Esophagus (tissue), 2 donors: ENCODE data around the gene TMEM120B. TPM values are rescaled to one million over a fixed set of nuclear protein-coding genes. Genes with fewer than 3 reads are reported as not detected.
"Not testable (repeated sequence)": the region's sequence is repeated elsewhere in the genome, so short reads cannot be mapped to it uniquely, and the experiment has no call there.

Experiments
- H3K27ac ChIP-seq, 2 donors: one replicate each; pipeline ENCODE4 v1.5.1; 2013; ENCODE audit warnings: low read depth in 2 of 2, mild to moderate bottlenecking in 2 of 2, inconsistent platforms in 1 of 2, low read length in 1 of 2, moderate library complexity in 1 of 2
- H3K27me3 ChIP-seq, 2 donors: one replicate each; pipeline ENCODE4 v1.6.1; 2013; ENCODE audit warnings: low read length in 2 of 2, control low read depth in 1 of 2, mild to moderate bottlenecking in 1 of 2; ENCODE audit not compliant: insufficient read depth in 2 of 2, control insufficient read depth in 1 of 2
- H3K36me3 ChIP-seq, 2 donors: one replicate each; pipeline ENCODE4 v1.6.1; 2013; ENCODE audit warnings: low read length in 1 of 2; ENCODE audit not compliant: control insufficient read depth in 2 of 2, insufficient read depth in 2 of 2
- H3K4me1 ChIP-seq, 2 donors: one replicate each; pipeline ENCODE4 v1.6.1; 2013; ENCODE audit warnings: low read length in 1 of 2; ENCODE audit not compliant: control insufficient read depth in 2 of 2, insufficient read depth in 2 of 2
- H3K4me3 ChIP-seq, 2 donors: one replicate each; pipeline ENCODE4 v1.5.1; 2013; ENCODE audit warnings: low read length in 2 of 2, mild to moderate bottlenecking in 2 of 2, low read depth in 1 of 2, moderate library complexity in 1 of 2
- H3K9me3 ChIP-seq, 2 donors: one replicate each; pipeline ENCODE4 v1.6.1; 2013; ENCODE audit warnings: mild to moderate bottlenecking in 2 of 2, low read depth in 1 of 2, low read length in 1 of 2, moderate library complexity in 1 of 2; ENCODE audit not compliant: control insufficient read depth in 2 of 2, insufficient read depth in 1 of 2
- WGBS, 2 donors: extraction: QIAGEN DNeasy Blood & Tissue Kit; methylation state at CpG; one replicate each; pipeline ENCODE4 v1.1.7; 2013; 5-methylcytosine and 5-hydroxymethylcytosine counted together
- polyA plus RNA-seq, 2 donors: library from polyadenylated mRNA; stranded (reverse); fragments of 200-250 nt; gene quantifications; one replicate each; pipeline ENCODE4 v1.2.3, GENCODE V29; 2013
- donor health status: healthy with polysubstance abuse.
- donor health status: Bipolar disorder and iron deficiency.

The TMEM120B gene
- polyA plus RNA-seq, 2 donors: 1.9 to 5.1 TPM

- not testable (repeated sequence) for H3K9me3 ChIP-seq, H3K27ac ChIP-seq, H3K27me3 ChIP-seq, H3K4me3 ChIP-seq, H3K4me1 ChIP-seq, H3K36me3 ChIP-seq
- 79 to 84% methylated on average over 12 of the region's 13 CpGs for WGBS, 2 donors
Observed at GRCh38 chr12:121679661-121680197, 32.8 kb upstream of the TMEM120B start.

DNA sequence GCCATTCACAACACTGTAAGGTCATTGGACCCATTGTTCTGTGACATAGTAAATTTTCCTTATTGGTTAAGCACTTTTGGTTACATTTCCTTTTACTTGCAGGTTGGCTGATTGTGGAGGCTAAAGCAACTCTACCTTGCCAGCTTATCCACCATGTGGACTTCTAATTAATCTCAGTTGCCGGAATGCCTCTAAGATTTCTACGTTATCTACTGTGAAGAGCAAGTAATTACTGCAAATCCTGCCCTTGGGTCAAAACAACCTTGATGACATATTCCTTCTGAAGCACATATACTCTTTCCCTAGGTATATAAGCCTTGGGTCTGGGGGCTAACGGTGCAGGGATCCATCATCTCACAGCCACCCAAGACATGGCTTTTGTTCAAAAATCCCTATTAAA lies 23.6 kb upstream of the TMEM120B start:
- no peaks in the 10 kb centered on the region for H3K4me1 ChIP-seq
- H3K4me3 ChIP-seq: no peak overlapping the region
- WGBS, 2 donors: 61 to 63% methylated on average over 3 of the region's 3 CpGs
- no peaks in the 10 kb centered on the region for H3K36me3 ChIP-seq
- H3K27ac ChIP-seq: no peak overlapping the region
- no peaks in the 10 kb centered on the region for H3K27me3 ChIP-seq
- no peaks in the 10 kb centered on the region for H3K9me3 ChIP-seq

DNA sequence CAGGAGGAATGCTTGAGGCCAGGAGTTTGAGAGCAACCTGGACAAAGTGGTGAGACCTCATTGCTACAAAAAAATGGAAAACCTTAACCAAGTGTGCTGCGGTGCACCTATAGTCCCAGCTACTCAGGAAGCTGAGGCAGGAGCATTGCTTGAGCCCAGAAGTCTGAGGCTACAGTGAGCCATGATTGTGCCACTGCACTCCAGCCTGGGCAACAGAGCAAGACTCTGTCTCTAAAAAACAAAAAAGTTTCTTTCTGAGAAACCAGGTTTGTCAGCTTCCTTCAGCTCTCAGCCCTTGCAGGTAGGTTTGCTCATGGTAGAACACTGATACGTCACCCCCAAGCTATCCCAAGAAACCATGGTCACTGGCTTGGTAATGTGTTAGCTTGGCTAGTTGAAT lies 23.1 kb upstream of the TMEM120B start:
- H3K9me3 ChIP-seq: no peaks in the 10 kb centered on the region
- H3K4me1 ChIP-seq: no peaks in the 10 kb centered on the region
- no peaks in the 10 kb centered on the region for H3K27me3 ChIP-seq
- H3K36me3 ChIP-seq: no peaks in the 10 kb centered on the region
- no peak overlapping the region for H3K27ac ChIP-seq
- H3K4me3 ChIP-seq: no peak overlapping the region
- WGBS, 2 donors: 93 to 97% methylated on average over 2 of the region's 2 CpGs

DNA sequence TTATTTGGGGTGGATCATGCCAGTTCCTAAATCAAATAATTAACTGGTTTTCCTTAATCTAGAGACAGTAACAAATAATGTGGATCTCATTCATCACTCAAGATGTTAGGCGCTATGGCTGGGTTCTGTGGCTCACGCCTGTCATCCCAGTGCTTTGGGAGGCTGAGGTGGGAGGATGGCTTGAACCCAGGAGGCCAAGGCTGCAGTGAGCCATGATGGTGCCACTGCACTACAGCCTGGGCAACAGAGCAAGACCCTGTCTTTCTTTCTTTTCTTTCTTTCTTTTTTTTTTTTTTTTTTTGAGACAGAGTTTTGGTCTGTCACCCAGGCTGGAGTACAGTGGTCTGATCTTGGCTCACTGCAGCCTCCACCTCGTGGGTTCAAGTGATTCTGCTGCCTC lies 19.8 kb upstream of the TMEM120B start:
- not testable (repeated sequence) for H3K9me3 ChIP-seq, H3K36me3 ChIP-seq, H3K4me1 ChIP-seq, H3K27me3 ChIP-seq, H3K4me3 ChIP-seq, H3K27ac ChIP-seq
- WGBS, 2 donors: 71 to 75% methylated on average over 3 of the region's 3 CpGs

DNA sequence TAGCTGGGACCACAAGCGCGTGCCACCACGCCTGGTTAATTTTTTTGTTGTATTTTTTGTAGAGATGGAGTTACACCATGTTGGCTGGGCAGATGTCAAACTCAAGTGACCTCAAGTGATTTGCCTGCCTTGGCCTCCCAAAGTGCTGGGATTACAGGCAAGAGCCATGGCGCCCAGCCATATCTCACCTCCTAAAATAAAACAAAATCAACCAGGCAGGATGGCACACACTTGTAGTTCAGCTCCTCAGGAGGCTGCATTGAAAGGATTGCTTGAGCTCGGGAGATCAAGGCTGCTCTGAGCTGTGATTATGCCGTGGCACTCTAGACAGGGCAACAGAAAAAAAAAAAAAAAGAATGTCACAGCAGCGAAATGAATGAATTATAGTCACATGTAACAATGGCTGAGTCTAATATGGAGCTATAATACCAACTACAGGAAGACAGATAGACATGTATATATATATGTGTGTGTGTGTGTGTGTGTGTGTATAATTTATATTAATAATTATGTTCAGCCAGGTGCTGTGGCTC lies 19.3 kb upstream of the TMEM120B start:
- H3K36me3 ChIP-seq: no peaks in the 10 kb centered on the region
- H3K9me3 ChIP-seq: no peaks in the 10 kb centered on the region
- WGBS, 2 donors: 72 to 74% methylated on average over 7 of the region's 7 CpGs
- H3K27ac ChIP-seq: no peak overlapping the region
- no peak overlapping the region for H3K4me3 ChIP-seq
- H3K4me1 ChIP-seq: no peaks in the 10 kb centered on the region
- H3K27me3 ChIP-seq: no peaks in the 10 kb centered on the region

- H3K27me3 ChIP-seq: no peaks in the 10 kb centered on the region
- H3K9me3 ChIP-seq: no peaks in the 10 kb centered on the region
- WGBS, 2 donors: 41% methylated on average over 9 of the region's 9 CpGs
- H3K4me3 ChIP-seq: no peak overlapping the region
- H3K27ac ChIP-seq: no peak overlapping the region
- H3K36me3 ChIP-seq: no peaks in the 10 kb centered on the region
- H3K4me1 ChIP-seq: no peaks in the 10 kb centered on the region
Observed at GRCh38 chr12:121697093-121697698, 15.4 kb upstream of the TMEM120B start.

DNA sequence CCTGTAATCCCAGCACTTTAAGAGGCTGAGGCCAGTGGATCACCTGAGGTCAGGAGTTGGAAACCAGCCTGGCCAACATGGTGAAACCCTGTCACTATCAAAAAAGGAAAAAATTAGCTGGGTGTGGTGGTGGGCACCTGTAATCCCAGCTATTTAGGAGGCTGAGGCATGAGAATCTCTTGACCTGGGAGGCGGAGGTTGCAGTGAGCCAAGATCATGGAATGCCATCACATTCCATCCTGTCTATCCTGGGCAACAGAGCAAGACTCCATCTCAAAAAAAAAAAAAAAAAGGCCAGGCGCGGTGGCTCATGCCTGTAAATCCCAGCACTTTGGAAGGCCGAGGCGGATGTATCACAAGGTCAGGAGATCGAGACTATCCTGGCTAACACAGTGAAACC lies 14.7 kb upstream of the TMEM120B start:
- H3K27me3 ChIP-seq, H3K27ac ChIP-seq, H3K4me1 ChIP-seq, H3K36me3 ChIP-seq, H3K4me3 ChIP-seq, H3K9me3 ChIP-seq: not testable (repeated sequence)
- WGBS, 2 donors: 91 to 95% methylated on average over 5 to 6 of the region's 6 CpGs

GRCh38 chr12:121701667-121702277 lies 10.8 kb upstream of the TMEM120B start:
- Histone ChIP-seq H3K4me1 (no peaks in the 10 kb centered on the region), H3K9me3 (no peaks in the 10 kb centered on the region), H3K27me3 (no peaks in the 10 kb centered on the region), H3K27ac (no peak overlapping the region), H3K36me3 (no peaks in the 10 kb centered on the region), H3K4me3 (no peak overlapping the region)
- 89 to 94% methylated on average over 3 of the region's 3 CpGs for WGBS, 2 donors

DNA sequence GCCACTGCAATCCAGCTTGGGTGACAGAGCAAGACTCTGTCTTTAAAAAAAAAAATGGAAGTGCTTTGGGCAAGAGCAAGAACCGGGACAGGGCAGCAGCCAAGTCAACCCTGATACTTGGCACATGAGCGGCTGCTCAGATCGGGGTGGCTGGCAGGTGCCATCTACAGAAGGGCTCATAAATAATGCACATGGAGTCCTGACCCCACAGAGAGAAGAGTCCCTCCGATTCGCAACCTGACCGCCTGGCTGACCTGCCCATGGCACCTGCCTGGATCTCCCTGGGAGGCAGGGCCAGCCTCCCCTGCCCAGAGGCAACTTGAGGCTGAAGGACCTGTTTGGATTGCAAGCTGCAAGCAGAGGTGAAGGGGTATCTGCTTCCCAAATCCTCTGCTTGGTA lies 9.6 kb upstream of the TMEM120B start:
- no peaks in the 10 kb centered on the region for H3K4me1 ChIP-seq
- no peak overlapping the region for H3K4me3 ChIP-seq
- no peaks in the 10 kb centered on the region for H3K9me3 ChIP-seq
- no peaks in the 10 kb centered on the region for H3K27me3 ChIP-seq
- H3K27ac ChIP-seq: no peak overlapping the region
- 82 to 85% methylated on average over 6 of the region's 6 CpGs for WGBS, 2 donors
- no peaks in the 10 kb centered on the region for H3K36me3 ChIP-seq

- Histone ChIP-seq H3K27ac (no peak overlapping the region), H3K9me3 (no peaks in the 10 kb centered on the region), H3K36me3 (no peaks in the 10 kb centered on the region), H3K27me3 (no peaks in the 10 kb centered on the region), H3K4me1 (no peaks in the 10 kb centered on the region), H3K4me3 (no peak overlapping the region)
Observed at GRCh38 chr12:121705514-121705913, 7.0 kb upstream of the TMEM120B start.
